A549 (cell line): ENCODE results near the gene UNC45A. TPM values are rescaled to one million over a fixed set of nuclear protein-coding genes. Genes with fewer than 3 reads are reported as not detected.

Experiments
- ATAC-seq, 2 experiments: fragments of 200-7000 bp in 1 of 2; fragments of >200 bp in 1 of 2; cut with Nextera tagmentation in 1 of 2; cut with Tn5 transposase in 1 of 2; 3 replicates each; pipeline versions ENCODE4 v1.8.0 to v1.9.1; 2018 to 2020; ENCODE audit warnings: mild to moderate bottlenecking in 1 of 2, moderate library complexity in 1 of 2
- CTCF ChIA-PET: fragments of 300-600 bp; sonication (Branson Sonifier 250); formaldehyde crosslinking; extraction: SDS; loops from one replicate; lab custom pipeline; 2021; ENCODE audit warnings: antibody characterized with exemption, inconsistent platforms; lab: Yijun Ruan, JAX
- POLR2A ChIA-PET: fragments of 350-600 bp; formaldehyde crosslinking; extraction: SDS; loops from one replicate; lab custom pipeline; 2021; ENCODE audit warnings: antibody characterized with exemption, inconsistent platforms; lab: Yijun Ruan, JAX
- DNase-seq, 2 experiments: peaks; one replicate each; pipeline versions ENCODE4 v3.0.0 to v3.0.0-alpha.2; 2011 to 2016; ENCODE audit warnings: low read depth in 1 of 2, low spot score in 1 of 2
- FAIRE-seq: peaks from 2 replicates; lab custom pipeline; 2011; peaks lifted over from hg19 to GRCh38; lab: Jason Lieb, UNC
- H3K27ac ChIP-seq, 2 experiments: fragments of >200 bp; sonication (Bioruptor Twin); formaldehyde crosslinking; 3 replicates each; pipeline ENCODE4 v1.5.1; 2016 to 2017
- H3K4me1 ChIP-seq: fragments of >200 bp; sonication (Bioruptor Twin); formaldehyde crosslinking; 3 replicates; pipeline ENCODE4 v1.6.1; 2016
- H3K4me2 ChIP-seq: fragments of >200 bp; sonication (Bioruptor Twin); formaldehyde crosslinking; 3 replicates; pipeline ENCODE4 v1.6.1; 2016
- H3K4me3 ChIP-seq: fragments of >200 bp; sonication (Bioruptor Twin); formaldehyde crosslinking; 3 replicates; pipeline ENCODE4 v1.5.1; 2016
- H3K9me3 ChIP-seq: fragments of >200 bp; sonication (Bioruptor Twin); formaldehyde crosslinking; 3 replicates; pipeline ENCODE4 v1.6.1; 2016
- CBX2 ChIP-seq: fragments of 200-600 bp; sonication (generic); IDR thresholded peaks from 2 replicates; pipeline ENCODE4 v1.6.1; 2016; ENCODE audit warnings: low read depth, mild to moderate bottlenecking, borderline replicate concordance
- CEBPB ChIP-seq, 2 experiments: fragments of >200 bp in 1 of 2; sonication (Bioruptor Twin) in 1 of 2; formaldehyde crosslinking in 1 of 2; IDR thresholded peaks; 2 replicates each; pipeline ENCODE4 v1.6.1; 2012 to 2016
- E2F6 ChIP-seq: IDR thresholded peaks from 2 replicates; pipeline ENCODE4 v1.6.1; 2012; ENCODE audit warnings: low read depth, borderline replicate concordance
- FOSB ChIP-seq: fragments of 250-450 bp; sonication (Bioruptor Pico); IDR thresholded peaks from 2 replicates; pipeline ENCODE4 v1.5.0; 2020; ENCODE audit warnings: mild to moderate bottlenecking, moderate library complexity
- GATA3 ChIP-seq: IDR thresholded peaks from 2 replicates; pipeline ENCODE4 v1.6.1; 2012; ENCODE audit warnings: borderline replicate concordance
- HDAC2 ChIP-seq: fragments of 200-600 bp; sonication (generic); IDR thresholded peaks from 2 replicates; pipeline ENCODE4 v1.6.1; 2016
- HES2 ChIP-seq: fragments of >200 bp; sonication (Bioruptor Twin); formaldehyde crosslinking; IDR thresholded peaks from 2 replicates; pipeline ENCODE4 v1.6.1; 2016
- JUN ChIP-seq, 2 experiments: fragments of >200 bp; sonication (Bioruptor Twin); formaldehyde crosslinking; IDR thresholded peaks; 2 replicates in 1 of 2; 3 replicates in 1 of 2; pipeline ENCODE4 v1.6.1; 2016 to 2017
- MAFK ChIP-seq: fragments of 450-650 bp; IDR thresholded peaks from 2 replicates; pipeline ENCODE4 v1.6.1; 2014; ENCODE audit not compliant: partially characterized antibody
- MAZ ChIP-seq: fragments of 150-350 bp; IDR thresholded peaks from 2 replicates; pipeline ENCODE4 v1.6.1; 2014; ENCODE audit warnings: antibody characterized with exemption, low read depth, low read length, borderline replicate concordance
- NPAS2 ChIP-seq: fragments of 250-450 bp; sonication (Bioruptor Pico); IDR thresholded peaks from 2 replicates; pipeline ENCODE4 v1.8.0; 2022; ENCODE audit warnings: mild to moderate bottlenecking, moderate library complexity, borderline replicate concordance
- PHF8 ChIP-seq: fragments of 200-600 bp; sonication (generic); IDR thresholded peaks from 2 replicates; pipeline ENCODE4 v1.6.1; 2016; ENCODE audit warnings: low read depth, mild to moderate bottlenecking, antibody characterized with exemption, moderate library complexity, borderline replicate concordance
- POLR2AphosphoS2 ChIP-seq: conservative IDR thresholded peaks from 2 replicates; pipeline ENCODE4 v1.6.1; 2012; ENCODE audit warnings: low read length, improper control_type of control experiment, inconsistent platforms
- REST ChIP-seq: fragments of 200-600 bp; sonication (generic); IDR thresholded peaks from 2 replicates; pipeline ENCODE4 v1.6.1; 2016; ENCODE audit warnings: antibody characterized with exemption, mild to moderate bottlenecking, moderate library complexity
- TP53 ChIP-seq: fragments of 250-450 bp; sonication (Bioruptor Pico); IDR thresholded peaks from 2 replicates; pipeline ENCODE4 v1.5.0; 2021; ENCODE audit warnings: mild to moderate bottlenecking, moderate library complexity
- ZSCAN20 ChIP-seq: fragments of 250-450 bp; sonication (Bioruptor Pico); IDR thresholded peaks from 2 replicates; pipeline ENCODE4 v1.8.0; 2022; ENCODE audit warnings: mild to moderate bottlenecking, moderate library complexity
- WGBS: methylation state at CpG from one replicate; pipeline ENCODE4 v1.1.6; 2017; ENCODE audit errors: missing lambda C conversion rate; 5-methylcytosine and 5-hydroxymethylcytosine counted together
- polyA plus RNA-seq, 4 experiments: library from polyadenylated mRNA; depleted of rRNA in 3 of 4; stranded (reverse); fragments of >200 nt; fragmentation: RNase III in 1 of 4; extraction: RNeasy Plus Mini Kit Qiagen cat#74134 plus additional on column Dnase treatment in 1 of 4; gene quantifications; 2 replicates in 3 of 4; 3 replicates in 1 of 4; pipeline ENCODE4 v1.2.3, GENCODE V29; 2011 to 2017
- TF ChIP-seq, protein P1 (sequence below): fragments of >200 bp; sonication (Bioruptor Twin); formaldehyde crosslinking; IDR thresholded peaks from 3 replicates; pipeline ENCODE4 v1.5.1; 2016
- TF ChIP-seq, protein P2 (sequence below): fragments of >200 bp; sonication (Bioruptor Twin); formaldehyde crosslinking; IDR thresholded peaks from 3 replicates; pipeline ENCODE4 v1.6.1; 2016

UNC45A gene
- polyA plus RNA-seq, 2 of the 4 experiments (the other 2 are of a cell fraction) = 48.2 to 80.4 TPM

DNA sequence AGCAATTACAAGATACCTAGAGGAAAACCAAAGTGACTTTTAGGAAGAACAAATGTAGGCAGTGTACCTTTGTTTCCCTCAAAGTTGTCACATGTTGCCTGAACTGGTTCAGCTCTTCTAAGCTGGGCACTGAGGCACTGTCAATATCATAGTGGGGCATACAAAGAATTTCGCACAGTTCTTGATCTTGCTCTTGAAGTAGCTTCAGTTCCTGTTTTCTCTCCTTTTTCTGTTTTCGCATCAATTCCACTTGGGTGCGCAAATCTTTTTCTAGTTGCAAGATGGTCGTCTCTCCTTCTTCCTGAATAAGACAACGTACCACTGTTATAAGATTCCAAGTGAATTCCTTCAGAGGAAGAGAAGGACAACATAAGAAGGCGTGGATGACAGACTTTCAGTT lies 46.6 kb downstream of the UNC45A start (continued):
- TF ChIP-seq E2F6 (no peak), ZSCAN20 (CRISPR knock-in tag) (no peak), PHF8 (no peak), JUN (IDR thresholded peaks at IDR 0.05) (no peak), CBX2 (no peak), POLR2AphosphoS2 (no peak), HES2 (no peak)
- TF ChIP-seq, protein P1, sequence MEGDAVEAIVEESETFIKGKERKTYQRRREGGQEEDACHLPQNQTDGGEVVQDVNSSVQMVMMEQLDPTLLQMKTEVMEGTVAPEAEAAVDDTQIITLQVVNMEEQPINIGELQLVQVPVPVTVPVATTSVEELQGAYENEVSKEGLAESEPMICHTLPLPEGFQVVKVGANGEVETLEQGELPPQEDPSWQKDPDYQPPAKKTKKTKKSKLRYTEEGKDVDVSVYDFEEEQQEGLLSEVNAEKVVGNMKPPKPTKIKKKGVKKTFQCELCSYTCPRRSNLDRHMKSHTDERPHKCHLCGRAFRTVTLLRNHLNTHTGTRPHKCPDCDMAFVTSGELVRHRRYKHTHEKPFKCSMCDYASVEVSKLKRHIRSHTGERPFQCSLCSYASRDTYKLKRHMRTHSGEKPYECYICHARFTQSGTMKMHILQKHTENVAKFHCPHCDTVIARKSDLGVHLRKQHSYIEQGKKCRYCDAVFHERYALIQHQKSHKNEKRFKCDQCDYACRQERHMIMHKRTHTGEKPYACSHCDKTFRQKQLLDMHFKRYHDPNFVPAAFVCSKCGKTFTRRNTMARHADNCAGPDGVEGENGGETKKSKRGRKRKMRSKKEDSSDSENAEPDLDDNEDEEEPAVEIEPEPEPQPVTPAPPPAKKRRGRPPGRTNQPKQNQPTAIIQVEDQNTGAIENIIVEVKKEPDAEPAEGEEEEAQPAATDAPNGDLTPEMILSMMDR = no peak
- TF ChIP-seq, all 56 proteins: peak for 0

DNA sequence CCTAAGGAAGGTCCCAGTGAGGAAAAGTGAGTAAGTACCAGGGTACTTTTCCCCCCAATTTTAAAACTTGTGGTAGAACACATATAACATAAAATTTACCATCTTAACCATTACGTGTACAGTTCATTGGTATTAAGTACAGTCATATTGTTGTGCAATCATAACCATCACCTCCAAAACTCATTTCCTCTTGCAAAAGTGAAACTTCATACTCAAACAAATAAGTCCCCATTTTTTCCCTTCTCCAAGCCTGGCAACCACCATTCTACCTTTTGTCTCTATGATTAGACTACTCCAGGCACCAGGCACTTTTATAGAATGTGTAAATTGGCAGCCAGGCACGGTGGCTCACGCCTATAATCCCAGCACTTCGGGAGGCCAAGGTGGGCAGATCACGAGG lies 47.0 kb downstream of the UNC45A start:
- no peak overlapping the region for H3K4me3 ChIP-seq
- peak; percentile 5 for TF ChIP-seq MAFK
- TF ChIP-seq TP53 = no peak
- TF ChIP-seq, protein P2, sequence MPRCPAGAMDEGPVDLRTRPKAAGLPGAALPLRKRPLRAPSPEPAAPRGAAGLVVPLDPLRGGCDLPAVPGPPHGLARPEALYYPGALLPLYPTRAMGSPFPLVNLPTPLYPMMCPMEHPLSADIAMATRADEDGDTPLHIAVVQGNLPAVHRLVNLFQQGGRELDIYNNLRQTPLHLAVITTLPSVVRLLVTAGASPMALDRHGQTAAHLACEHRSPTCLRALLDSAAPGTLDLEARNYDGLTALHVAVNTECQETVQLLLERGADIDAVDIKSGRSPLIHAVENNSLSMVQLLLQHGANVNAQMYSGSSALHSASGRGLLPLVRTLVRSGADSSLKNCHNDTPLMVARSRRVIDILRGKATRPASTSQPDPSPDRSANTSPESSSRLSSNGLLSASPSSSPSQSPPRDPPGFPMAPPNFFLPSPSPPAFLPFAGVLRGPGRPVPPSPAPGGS = no peak
- peak; percentile 29 to 54; a peak in 2 of 4 replicates for TF ChIP-seq CEBPB (IDR thresholded peaks at IDR 0.05)
- TF ChIP-seq REST = no peak
- no peak for DNase-seq
- FAIRE-seq = no peak
- ATAC-seq = no peak
- H3K4me1 ChIP-seq = peaks cover 12% of the 10 kb centered on the region
- WGBS = 89% methylated on average over 5 of the region's 5 CpGs
- no peak overlapping the region for H3K4me2 ChIP-seq
- H3K27ac ChIP-seq = no peak overlapping the region
- no peaks in the 10 kb centered on the region for H3K9me3 ChIP-seq
- CTCF ChIA-PET = interaction anchor here (1.8 to 18.2 kb wide), 4 partner anchors 23 to 290 kb away, joined by 6 to 247 read pairs (median 48); partner anchors contain the start of genes HDDC3, RCCD1 and UNC45A
- POLR2A ChIA-PET = interaction anchor here (0.6 kb wide), 1 partner anchor 13 kb away, joined by 4 read pairs; no protein-coding TSS in a partner anchor

- 86% methylated on average over 11 of the region's 11 CpGs for WGBS
- H3K4me3 ChIP-seq = no peak overlapping the region
- TF ChIP-seq FOSB (CRISPR knock-in tag) (no peak), MAZ (no peak), NPAS2 (CRISPR knock-in tag) (no peak), GATA3 (no peak), HDAC2 (no peak)
- POLR2A ChIA-PET = no interaction called here
- FAIRE-seq (no peak), DNase-seq (no peak), ATAC-seq (no peak)
- no peak overlapping the region for H3K27ac ChIP-seq
- H3K9me3 ChIP-seq = no peaks in the 10 kb centered on the region
- H3K4me2 ChIP-seq = peak overlapping the region; percentile 25; the same call in 2 of the 3 replicates
- CTCF ChIA-PET = interaction anchor here (1.1 to 18.2 kb wide), 6 partner anchors 11 to 69 kb away, joined by 3 to 247 read pairs (median 4); partner anchors contain the start of genes HDDC3 and RCCD1
- peaks cover 20% of the 10 kb centered on the region for H3K4me1 ChIP-seq
Observed at GRCh38 chr15:90986790-90987507, 51.9 kb downstream of the UNC45A start.
